GM12874 (cell line): ENCODE measurements around the gene KDM5B.

Experiments
- CTCF ChIP-seq: IDR thresholded peaks from 2 replicates; pipeline ENCODE4 v1.5.1; 2011; ENCODE audit warnings: low read depth, mild to moderate bottlenecking, control low read depth, low read length, moderate library complexity; ENCODE audit not compliant: insufficient read depth

The KDM5B gene

GRCh38 chr1:202802998-202803932 lies 5.0 kb downstream of the KDM5B start:
- TF ChIP-seq CTCF = no peak

- TF ChIP-seq CTCF = no peak
Observed at GRCh38 chr1:202802034-202802433, 6.2 kb downstream of the KDM5B start.

GRCh38 chr1:202801175-202801574 lies 7.0 kb downstream of the KDM5B start:
- no peak for TF ChIP-seq CTCF

- no peak for TF ChIP-seq CTCF
Observed at GRCh38 chr1:202800742-202801141, 7.5 kb downstream of the KDM5B start.

- TF ChIP-seq CTCF = no peak
Observed at GRCh38 chr1:202798792-202799331, 9.4 kb downstream of the KDM5B start.

- no peak for TF ChIP-seq CTCF
Observed at GRCh38 chr1:202798260-202798659, 10.0 kb downstream of the KDM5B start.

- no peak for TF ChIP-seq CTCF
Observed at GRCh38 chr1:202796670-202797069, 11.6 kb downstream of the KDM5B start.
